GM13977 (cell line): ENCODE data around the gene KRT9.
"Not testable (repeated sequence)": the region's sequence is repeated elsewhere in the genome, so short reads cannot be mapped to it uniquely, and the experiment has no call there.

Experiments used
- DNase-seq: peaks from one replicate; pipeline ENCODE4 v3.0.0; 2012; ENCODE audit warnings: low spot score
- CTCF ChIP-seq: IDR thresholded peaks from 2 replicates; pipeline ENCODE4 v1.5.1; 2012; ENCODE audit warnings: mild to moderate bottlenecking, control low read depth; ENCODE audit not compliant: insufficient read depth; ENCODE audit errors: extremely low read depth, missing control alignments
- in situ Hi-C: fragments of 300-500 bp; cut with MboI; formaldehyde crosslinking; loops from one replicate; pipeline ENCODE4 v1.12.0; 2022; ENCODE audit warnings: low sequenced_read_pairs, low pct_unique_long_range_greater_than_20kb, mixed read lengths, inconsistent platforms; ENCODE audit not compliant: unreplicated experiment

KRT9 gene

GRCh38 chr17:41586863-41587495 is 15.1 kb upstream of the KRT9 start, which contains the start of gene KRT14:
TSS of gene KRT14 (minus strand) at chr17:41586895. CDS start at chr17:41586834, 61 bp downstream.
- DNase-seq: no peak
- in situ Hi-C loops: loop anchor here (25.0 kb wide), 1 partner anchor 100 kb away; the partner anchor contains the start of genes KRT35 and KRT36
- no peak for TF ChIP-seq CTCF

GRCh38 chr17:41585301-41586056 is 13.6 kb upstream of the KRT9 start:
- no peak for TF ChIP-seq CTCF
- no peak for DNase-seq

GRCh38 chr17:41584331-41584927 is 12.6 kb upstream of the KRT9 start:
- in situ Hi-C loops: loop anchor here (25.0 kb wide), 1 partner anchor 97 kb away; the partner anchor contains the start of genes KRT35 and KRT36
- DNase-seq: not testable (repeated sequence)

More at GRCh38 chr17:41585301-41586056, 13.6 kb upstream of the KRT9 start:
- in situ Hi-C loops: loop anchor here (25.0 kb wide), 1 partner anchor 98 kb away; the partner anchor contains the start of genes KRT35 and KRT36

GRCh38 chr17:41583137-41584127 is 11.6 kb upstream of the KRT9 start:
- no peak for DNase-seq
- in situ Hi-C loops: loop anchor here (25.0 kb wide), 1 partner anchor 96 kb away; the partner anchor contains the start of genes KRT35 and KRT36
- TF ChIP-seq CTCF: no peak

- in situ Hi-C loops: loop anchor here (25.0 kb wide), 1 partner anchor 95 kb away; the partner anchor contains the start of genes KRT35 and KRT36
These were observed 10.5 kb upstream of the KRT9 start for GRCh38 chr17:41582061-41582968.

GRCh38 chr17:41581366-41582060 is 9.7 kb upstream of the KRT9 start:
- no peak for TF ChIP-seq CTCF
- no peak for DNase-seq
- in situ Hi-C loops: loop anchor here (25.0 kb wide), 1 partner anchor 94 kb away; the partner anchor contains the start of genes KRT35 and KRT36

More at GRCh38 chr17:41582061-41582968, 10.5 kb upstream of the KRT9 start:
- not testable (repeated sequence) for DNase-seq
